ENCODE results near the gene NTRK3. TPM values are rescaled to one million over a fixed set of nuclear protein-coding genes. Genes with fewer than 3 reads are reported as not detected.

The NTRK3 gene
- total and polyA plus RNA-seq, 12 donors = 1.6 to 8.5 (median 3.3) TPM

- Histone ChIP-seq H3K36me3 (replicated peaks in 1 of 2) (no peaks in the 10 kb centered on the region), H3K27ac (no peak overlapping the region), H3K27me3 (no peaks in the 10 kb centered on the region), H3K4me1 (replicated peaks in 1 of 2) (no peaks in the 10 kb centered on the region), H3K9me3 (replicated peaks in 1 of 3) (no peaks in the 10 kb centered on the region), H3K4me3 (no peak overlapping the region)
- TF ChIP-seq, protein P1, sequence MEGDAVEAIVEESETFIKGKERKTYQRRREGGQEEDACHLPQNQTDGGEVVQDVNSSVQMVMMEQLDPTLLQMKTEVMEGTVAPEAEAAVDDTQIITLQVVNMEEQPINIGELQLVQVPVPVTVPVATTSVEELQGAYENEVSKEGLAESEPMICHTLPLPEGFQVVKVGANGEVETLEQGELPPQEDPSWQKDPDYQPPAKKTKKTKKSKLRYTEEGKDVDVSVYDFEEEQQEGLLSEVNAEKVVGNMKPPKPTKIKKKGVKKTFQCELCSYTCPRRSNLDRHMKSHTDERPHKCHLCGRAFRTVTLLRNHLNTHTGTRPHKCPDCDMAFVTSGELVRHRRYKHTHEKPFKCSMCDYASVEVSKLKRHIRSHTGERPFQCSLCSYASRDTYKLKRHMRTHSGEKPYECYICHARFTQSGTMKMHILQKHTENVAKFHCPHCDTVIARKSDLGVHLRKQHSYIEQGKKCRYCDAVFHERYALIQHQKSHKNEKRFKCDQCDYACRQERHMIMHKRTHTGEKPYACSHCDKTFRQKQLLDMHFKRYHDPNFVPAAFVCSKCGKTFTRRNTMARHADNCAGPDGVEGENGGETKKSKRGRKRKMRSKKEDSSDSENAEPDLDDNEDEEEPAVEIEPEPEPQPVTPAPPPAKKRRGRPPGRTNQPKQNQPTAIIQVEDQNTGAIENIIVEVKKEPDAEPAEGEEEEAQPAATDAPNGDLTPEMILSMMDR (IDR thresholded peaks at IDR 0.05) = no peak
- no peak for TF ChIP-seq POLR2A (IDR thresholded peaks at IDR 0.05)
- 46 to 59% (median 52%) methylated on average over 1 of the region's 1 CpG for WGBS, 4 donors
- intact Hi-C loops (cut with DNase I) = no loop called here
- DNase-seq = no peak
Measured at GRCh38 chr15:87901008-87901407, 355.5 kb downstream of the NTRK3 start.

DNA sequence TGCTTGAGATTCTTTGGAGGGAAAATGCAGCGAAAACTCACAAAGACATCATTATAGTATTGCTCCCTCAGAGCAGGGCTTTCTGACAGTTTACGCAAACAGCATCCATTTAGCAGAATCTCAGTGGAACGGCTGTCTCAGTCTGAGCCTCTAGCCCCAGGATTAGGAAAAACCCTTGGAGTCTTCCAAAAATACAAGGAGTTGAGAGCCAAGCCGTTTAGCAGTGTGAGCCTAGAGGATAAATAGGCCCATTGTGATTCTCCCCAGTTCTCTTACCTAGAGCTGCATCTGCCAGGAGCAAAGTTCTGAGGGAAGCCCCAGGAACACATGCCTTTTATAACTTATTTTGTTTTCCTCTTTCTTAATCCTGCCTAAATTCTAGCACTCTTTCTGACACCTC is 359.6 kb downstream of the NTRK3 start:
- H3K4me3 ChIP-seq = no peak overlapping the region
- intact Hi-C loops (cut with DNase I) = no loop called here
- TF ChIP-seq, protein P1 (IDR thresholded peaks at IDR 0.05) = no peak
- no peak for TF ChIP-seq POLR2A (IDR thresholded peaks at IDR 0.05)
- no peak for DNase-seq
- H3K9me3 ChIP-seq (replicated peaks in 1 of 3) = no peaks in the 10 kb centered on the region
- no peaks in the 10 kb centered on the region for H3K27me3 ChIP-seq
- WGBS, 4 donors = 66 to 83% (median 72%) methylated on average over 4 of the region's 4 CpGs
- no peaks in the 10 kb centered on the region for H3K4me1 ChIP-seq (replicated peaks in 1 of 2)
- H3K36me3 ChIP-seq (replicated peaks in 1 of 2) = no peaks in the 10 kb centered on the region
- no peak overlapping the region for H3K27ac ChIP-seq

- no peaks in the 10 kb centered on the region for H3K36me3 ChIP-seq (replicated peaks in 1 of 2)
- H3K27me3 ChIP-seq = no peaks in the 10 kb centered on the region
- intact Hi-C loops (cut with DNase I) = no loop called here
- 46 to 72% (median 66%) methylated on average over 1 of the region's 1 CpG for WGBS, 4 donors
- DNase-seq = no peak
- TF ChIP-seq, protein P1 (IDR thresholded peaks at IDR 0.05) = no peak
- no peak for TF ChIP-seq POLR2A (IDR thresholded peaks at IDR 0.05)
- H3K27ac ChIP-seq = no peak overlapping the region
- H3K9me3 ChIP-seq (replicated peaks in 1 of 3) = no peaks in the 10 kb centered on the region
- no peaks in the 10 kb centered on the region for H3K4me1 ChIP-seq (replicated peaks in 1 of 2)
- H3K4me3 ChIP-seq = no peak overlapping the region
Measured at GRCh38 chr15:87887177-87887576, 369.4 kb downstream of the NTRK3 start.

- Histone ChIP-seq H3K27ac (no peak overlapping the region), H3K4me1 (replicated peaks in 1 of 2) (peaks cover 0 to 8% of the 10 kb centered on the region in 2 donors), H3K9me3 (replicated peaks in 1 of 3) (no peaks in the 10 kb centered on the region), H3K36me3 (replicated peaks in 1 of 2) (no peaks in the 10 kb centered on the region), H3K27me3 (no peaks in the 10 kb centered on the region), H3K4me3 (no peak overlapping the region)
- TF ChIP-seq, protein P1 (IDR thresholded peaks at IDR 0.05) = no peak
- TF ChIP-seq POLR2A (IDR thresholded peaks at IDR 0.05) = no peak
- no peak for DNase-seq
- intact Hi-C loops (cut with DNase I) = no loop called here
- WGBS, 4 donors = 56 to 69% (median 69%) methylated on average over 1 of the region's 1 CpG
Measured at GRCh38 chr15:87881026-87881425, 375.5 kb downstream of the NTRK3 start.
